ENCODE results near the gene LAMA1. TPM values are rescaled to one million over a fixed set of nuclear protein-coding genes. Genes with fewer than 3 reads are reported as not detected.

The LAMA1 gene
- total RNA-seq, 2 donors from 2014 or later: not detected

- Mint-ChIP-seq H3K36me3 (ENCODE audit: low read depth) (no peaks in the 10 kb centered on the region), H3K27ac (no peak overlapping the region), H3K4me1 (no peaks in the 10 kb centered on the region), H3K4me3 (no peak overlapping the region), H3K9me3 (no peaks in the 10 kb centered on the region), H3K27me3 (peaks cover 5% of the 10 kb centered on the region)
- no peak for ATAC-seq (replicated peaks)
These were observed 33.2 kb downstream of the LAMA1 start for GRCh38 chr18:7084080-7085065.

- Mint-ChIP-seq H3K27me3 (peaks cover 5% of the 10 kb centered on the region), H3K9me3 (no peaks in the 10 kb centered on the region), H3K36me3 (ENCODE audit: low read depth) (no peaks in the 10 kb centered on the region), H3K4me3 (no peak overlapping the region), H3K27ac (no peak overlapping the region), H3K4me1 (no peaks in the 10 kb centered on the region)
- no peak for ATAC-seq (replicated peaks)
These were observed 34.9 kb downstream of the LAMA1 start for GRCh38 chr18:7082671-7083070.

- no peaks in the 10 kb centered on the region for H3K36me3 Mint-ChIP-seq (ENCODE audit: low read depth)
- no peaks in the 10 kb centered on the region for H3K27me3 Mint-ChIP-seq
- H3K4me1 Mint-ChIP-seq: no peaks in the 10 kb centered on the region
- H3K9me3 Mint-ChIP-seq: no peaks in the 10 kb centered on the region
- H3K27ac Mint-ChIP-seq: no peak overlapping the region
- H3K4me3 Mint-ChIP-seq: no peak overlapping the region
- ATAC-seq (replicated peaks): no peak
These were observed 38.4 kb downstream of the LAMA1 start for GRCh38 chr18:7079231-7079630.

- Mint-ChIP-seq H3K4me3 (no peak overlapping the region), H3K36me3 (ENCODE audit: low read depth) (no peaks in the 10 kb centered on the region), H3K27me3 (no peaks in the 10 kb centered on the region), H3K4me1 (no peaks in the 10 kb centered on the region), H3K27ac (no peak overlapping the region), H3K9me3 (no peaks in the 10 kb centered on the region)
- ATAC-seq (replicated peaks): no peak
These were observed 45.0 kb downstream of the LAMA1 start for GRCh38 chr18:7072593-7072992.

GRCh38 chr18:7071600-7071999 is 46.0 kb downstream of the LAMA1 start:
- Mint-ChIP-seq H3K4me1 (no peaks in the 10 kb centered on the region), H3K4me3 (no peak overlapping the region), H3K27ac (no peak overlapping the region), H3K36me3 (ENCODE audit: low read depth) (no peaks in the 10 kb centered on the region), H3K9me3 (no peaks in the 10 kb centered on the region), H3K27me3 (no peaks in the 10 kb centered on the region)
- no peak for ATAC-seq (replicated peaks)

GRCh38 chr18:7070466-7070865 is 47.1 kb downstream of the LAMA1 start:
- ATAC-seq (replicated peaks): no peak
- H3K9me3 Mint-ChIP-seq: no peaks in the 10 kb centered on the region
- H3K27ac Mint-ChIP-seq: no peak overlapping the region
- H3K27me3 Mint-ChIP-seq: no peaks in the 10 kb centered on the region
- H3K36me3 Mint-ChIP-seq (ENCODE audit: low read depth): no peaks in the 10 kb centered on the region
- H3K4me3 Mint-ChIP-seq: no peak overlapping the region
- H3K4me1 Mint-ChIP-seq: no peaks in the 10 kb centered on the region

- Mint-ChIP-seq H3K36me3 (ENCODE audit: low read depth) (no peaks in the 10 kb centered on the region), H3K27ac (no peak overlapping the region), H3K27me3 (no peaks in the 10 kb centered on the region), H3K4me3 (no peak overlapping the region), H3K4me1 (no peaks in the 10 kb centered on the region), H3K9me3 (no peaks in the 10 kb centered on the region)
- no peak for ATAC-seq (replicated peaks)
These were observed 48.6 kb downstream of the LAMA1 start for GRCh38 chr18:7068871-7069590.

GRCh38 chr18:7066965-7067555 is 50.5 kb downstream of the LAMA1 start:
- no peak for ATAC-seq (replicated peaks)
- Mint-ChIP-seq H3K36me3 (ENCODE audit: low read depth) (no peaks in the 10 kb centered on the region), H3K4me1 (no peaks in the 10 kb centered on the region), H3K27me3 (peaks cover 3% of the 10 kb centered on the region), H3K4me3 (no peak overlapping the region), H3K9me3 (no peaks in the 10 kb centered on the region), H3K27ac (no peak overlapping the region)

GRCh38 chr18:7065736-7066135 is 51.9 kb downstream of the LAMA1 start:
- Mint-ChIP-seq H3K36me3 (ENCODE audit: low read depth) (no peaks in the 10 kb centered on the region), H3K27ac (no peak overlapping the region), H3K27me3 (peaks cover 3% of the 10 kb centered on the region), H3K4me3 (no peak overlapping the region), H3K4me1 (no peaks in the 10 kb centered on the region), H3K9me3 (no peaks in the 10 kb centered on the region)
- ATAC-seq (replicated peaks): no peak

- H3K36me3 Mint-ChIP-seq (ENCODE audit: low read depth): no peaks in the 10 kb centered on the region
- H3K27me3 Mint-ChIP-seq: peaks cover 3% of the 10 kb centered on the region
- H3K9me3 Mint-ChIP-seq: no peaks in the 10 kb centered on the region
- ATAC-seq (replicated peaks): no peak
- no peak overlapping the region for H3K27ac Mint-ChIP-seq
- no peaks in the 10 kb centered on the region for H3K4me1 Mint-ChIP-seq
- H3K4me3 Mint-ChIP-seq: no peak overlapping the region
These were observed 53.3 kb downstream of the LAMA1 start for GRCh38 chr18:7064346-7064745.

- Mint-ChIP-seq H3K9me3 (no peaks in the 10 kb centered on the region), H3K27ac (no peak overlapping the region), H3K27me3 (peaks cover 3% of the 10 kb centered on the region), H3K36me3 (ENCODE audit: low read depth) (no peaks in the 10 kb centered on the region), H3K4me3 (no peak overlapping the region), H3K4me1 (no peaks in the 10 kb centered on the region)
- no peak for ATAC-seq (replicated peaks)
These were observed 54.8 kb downstream of the LAMA1 start for GRCh38 chr18:7062811-7063210.

GRCh38 chr18:7062236-7062635 is 55.4 kb downstream of the LAMA1 start:
- H3K27me3 Mint-ChIP-seq: peaks cover 3% of the 10 kb centered on the region
- H3K4me1 Mint-ChIP-seq: no peaks in the 10 kb centered on the region
- no peaks in the 10 kb centered on the region for H3K36me3 Mint-ChIP-seq (ENCODE audit: low read depth)
- H3K9me3 Mint-ChIP-seq: no peaks in the 10 kb centered on the region
- H3K4me3 Mint-ChIP-seq: no peak overlapping the region
- ATAC-seq (replicated peaks): no peak
- no peak overlapping the region for H3K27ac Mint-ChIP-seq

- no peaks in the 10 kb centered on the region for H3K4me1 Mint-ChIP-seq
- peaks cover 4% of the 10 kb centered on the region for H3K9me3 Mint-ChIP-seq
- no peaks in the 10 kb centered on the region for H3K36me3 Mint-ChIP-seq (ENCODE audit: low read depth)
- peaks cover 3% of the 10 kb centered on the region for H3K27me3 Mint-ChIP-seq
- no peak overlapping the region for H3K27ac Mint-ChIP-seq
- no peak for ATAC-seq (replicated peaks)
- no peak overlapping the region for H3K4me3 Mint-ChIP-seq
These were observed 58.3 kb downstream of the LAMA1 start for GRCh38 chr18:7059276-7059675.

GRCh38 chr18:7056026-7056425 is 61.6 kb downstream of the LAMA1 start:
- Mint-ChIP-seq H3K4me1 (no peaks in the 10 kb centered on the region), H3K36me3 (ENCODE audit: low read depth) (no peaks in the 10 kb centered on the region), H3K4me3 (no peak overlapping the region), H3K9me3 (peaks cover 4% of the 10 kb centered on the region), H3K27me3 (no peaks in the 10 kb centered on the region), H3K27ac (no peak overlapping the region)
- no peak for ATAC-seq (replicated peaks)

GRCh38 chr18:7049951-7050350 is 67.6 kb downstream of the LAMA1 start:
- Mint-ChIP-seq H3K4me3 (no peak overlapping the region), H3K9me3 (no peaks in the 10 kb centered on the region), H3K27ac (no peak overlapping the region), H3K4me1 (no peaks in the 10 kb centered on the region), H3K36me3 (ENCODE audit: low read depth) (no peaks in the 10 kb centered on the region), H3K27me3 (no peaks in the 10 kb centered on the region)
- ATAC-seq (replicated peaks): no peak

All from activated T-helper 17 cell treated with anti-CD3 and anti-CD28 coated beads, Interleukin-2, amount 50 U/mL, for 72 hours (primary cell).